Islet of Langerhans (tissue), 1 donor: ENCODE measurements around the gene DAP.
"Not testable (repeated sequence)": the region's sequence is repeated elsewhere in the genome, so short reads cannot be mapped to it uniquely, and the experiment has no call there.

ENCODE experiments used
- FAIRE-seq: peaks from one replicate; lab custom pipeline; 2011; peaks lifted over from hg19 to GRCh38; lab: Jason Lieb, UNC

Gene DAP

GRCh38 chr5:10734037-10734709, 26.9 kb downstream of the DAP start:
- FAIRE-seq: no peak

- FAIRE-seq: no peak
These were observed 27.6 kb downstream of the DAP start for GRCh38 chr5:10733426-10733825.

DNA sequence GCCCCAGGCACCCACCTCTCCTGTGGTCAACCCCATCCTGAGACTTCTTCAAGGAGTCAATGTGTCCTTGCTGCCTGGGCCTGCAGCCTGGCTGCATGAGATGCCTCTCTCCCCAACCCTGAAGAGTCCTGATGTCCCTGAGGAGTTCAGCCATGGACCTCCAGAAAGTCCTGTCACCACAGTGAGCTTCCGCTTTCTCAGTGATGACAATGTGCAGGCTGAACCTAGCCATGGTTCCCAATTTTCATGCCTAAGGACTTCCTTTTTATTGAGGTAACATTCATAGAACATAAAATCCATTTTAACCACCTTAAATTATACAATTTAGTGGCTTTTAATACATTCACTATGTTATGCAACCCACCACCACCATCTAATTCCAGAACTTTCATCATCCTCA, 29.1 kb downstream of the DAP start:
- no peak for FAIRE-seq

- FAIRE-seq: no peak
These were observed 31.0 kb downstream of the DAP start for GRCh38 chr5:10730043-10730351.

DNA sequence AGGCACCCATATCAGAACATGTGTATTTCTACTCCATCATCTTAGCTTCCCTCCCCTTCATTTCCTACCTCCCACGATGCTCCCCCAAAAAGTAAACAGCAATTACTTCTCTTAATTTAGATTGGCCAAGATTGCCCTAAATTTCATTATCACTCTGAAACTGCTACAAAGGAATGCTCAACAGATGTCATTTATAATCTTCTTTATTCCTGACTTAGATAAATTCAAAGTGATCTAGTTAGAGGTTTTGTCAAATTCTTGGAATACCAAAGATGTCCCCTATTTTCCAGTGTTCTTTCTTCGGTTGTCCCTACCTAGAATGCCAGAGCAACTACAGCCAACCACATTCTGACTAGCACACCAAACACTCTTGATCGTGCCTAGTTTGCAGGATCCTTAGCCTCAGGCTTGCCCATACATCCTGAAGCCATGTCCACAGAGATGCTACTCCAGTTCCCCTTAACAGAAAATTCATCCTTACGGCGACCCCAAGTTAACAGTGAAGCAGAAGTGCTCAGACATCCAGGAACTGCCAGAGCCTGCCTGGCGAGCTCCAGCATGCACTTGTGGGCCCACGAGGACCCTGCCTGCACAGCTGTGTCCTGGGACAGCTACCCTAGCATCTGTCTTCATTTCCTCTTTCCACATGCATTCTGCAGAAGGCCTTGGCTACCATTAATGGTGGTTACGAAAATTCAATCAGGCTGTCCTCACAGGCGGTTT, 31.6 kb downstream of the DAP start:
- FAIRE-seq: no peak

GRCh38 chr5:10728679-10729078, 32.4 kb downstream of the DAP start:
- FAIRE-seq: no peak

- FAIRE-seq: no peak
These were observed 33.2 kb downstream of the DAP start for GRCh38 chr5:10727861-10728260.

DNA sequence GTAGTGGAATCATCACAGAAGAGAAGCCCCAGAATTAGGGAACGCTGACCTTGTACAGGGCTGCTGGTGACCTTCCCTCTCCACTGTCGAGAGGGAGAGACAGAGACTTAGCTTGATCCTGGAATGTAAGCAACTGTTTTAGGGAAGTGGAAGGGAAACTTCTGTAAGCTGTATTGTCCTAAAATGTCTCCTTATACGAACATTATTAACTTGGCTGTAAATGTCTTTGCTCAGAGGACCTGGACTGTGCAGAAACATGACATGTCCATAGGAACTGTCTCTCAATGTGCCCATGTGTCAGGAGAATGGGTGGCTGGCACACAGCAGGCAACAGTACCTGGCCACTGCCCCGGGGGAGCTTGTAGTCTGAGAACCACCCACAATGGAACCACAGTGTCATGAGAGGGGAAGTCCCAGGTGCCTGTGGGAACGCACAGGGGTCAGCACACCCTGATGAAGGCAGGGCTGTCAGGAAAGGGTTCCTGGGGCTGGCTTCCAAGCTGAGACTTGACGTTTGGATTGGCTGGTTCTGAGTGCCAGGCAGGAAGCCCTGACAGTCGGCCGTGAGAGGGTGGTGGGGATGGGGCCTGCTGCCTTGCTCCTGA, 34.0 kb downstream of the DAP start:
- no peak for FAIRE-seq

DNA sequence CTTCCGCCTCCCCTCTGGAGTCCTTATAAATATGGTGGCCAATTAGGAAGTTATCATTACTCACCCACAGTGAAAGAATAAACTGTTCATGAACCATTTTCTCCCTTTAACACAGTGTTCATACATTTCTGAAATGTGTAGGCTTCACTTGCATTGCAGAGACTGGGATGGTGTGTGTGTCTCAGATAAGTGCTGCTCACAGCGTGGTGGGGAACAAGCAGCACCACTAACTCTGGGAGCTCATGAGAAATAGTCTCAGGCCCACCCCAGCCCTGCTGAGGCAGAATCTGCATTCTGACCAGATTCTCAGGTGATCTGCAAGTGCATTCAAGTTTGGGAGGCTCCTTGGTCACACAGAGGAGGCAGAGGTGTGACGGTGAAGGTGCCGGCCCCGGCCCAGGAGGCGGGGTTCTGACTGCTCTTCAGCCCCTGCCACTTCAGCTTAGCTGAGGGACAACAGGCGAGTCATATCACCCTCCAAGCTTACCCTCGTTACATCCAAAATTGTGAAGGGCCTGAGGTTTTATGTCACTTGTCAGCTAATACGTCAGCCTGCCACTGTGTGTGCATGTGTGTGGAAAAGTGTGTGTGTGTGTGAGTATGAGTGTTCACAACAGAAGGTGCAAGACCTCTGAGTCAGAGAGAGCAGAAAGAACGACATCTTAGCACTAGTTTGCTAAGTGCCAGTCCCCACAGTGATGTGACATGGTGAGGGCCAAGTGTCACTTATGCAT, 34.7 kb downstream of the DAP start:
- FAIRE-seq: no peak

DNA sequence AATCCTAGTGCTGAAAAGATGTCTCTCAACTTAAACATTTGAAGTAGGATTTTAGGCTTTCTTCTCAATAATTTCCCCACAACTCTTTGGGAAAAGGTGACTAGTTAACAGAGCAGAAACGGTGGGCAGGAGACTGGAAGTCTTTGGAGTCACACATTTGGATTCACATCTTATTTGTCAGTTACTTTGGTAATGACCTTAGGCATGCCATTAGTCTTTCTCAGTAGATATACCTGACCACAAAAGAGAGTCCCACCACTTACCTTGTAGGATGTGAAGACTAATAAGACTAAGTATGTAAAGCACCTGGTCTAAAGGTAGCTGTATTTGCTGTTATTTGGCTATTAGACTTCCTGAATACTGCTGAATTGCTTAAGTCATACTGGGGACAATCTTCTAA, 35.4 kb downstream of the DAP start:
- no peak for FAIRE-seq

GRCh38 chr5:10724781-10725507, 36.1 kb downstream of the DAP start:
- FAIRE-seq: peak; percentile 81

- no peak for FAIRE-seq
These were observed 37.5 kb downstream of the DAP start for GRCh38 chr5:10723514-10723913.

DNA sequence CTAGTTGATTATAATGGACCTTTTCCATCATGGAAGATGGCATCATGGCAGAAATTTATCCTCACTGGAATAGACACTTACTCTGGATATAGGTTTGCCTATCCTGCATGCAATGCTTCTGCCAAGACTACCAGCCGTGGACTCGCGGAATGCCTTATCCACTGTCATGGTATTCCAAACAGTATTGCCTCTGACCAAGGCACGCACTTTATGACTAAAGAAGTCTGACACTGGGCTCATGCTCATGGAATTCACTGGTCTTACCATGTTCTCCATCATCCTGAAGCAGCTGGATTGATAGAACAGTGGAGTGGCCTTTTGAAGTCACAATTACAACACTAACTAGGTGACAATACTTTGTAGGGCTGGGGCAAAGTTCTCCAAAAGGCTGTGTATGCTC, 40.3 kb downstream of the DAP start:
- not testable (repeated sequence) for FAIRE-seq

- FAIRE-seq: no peak
These were observed 41.1 kb downstream of the DAP start for GRCh38 chr5:10719965-10720364.

DNA sequence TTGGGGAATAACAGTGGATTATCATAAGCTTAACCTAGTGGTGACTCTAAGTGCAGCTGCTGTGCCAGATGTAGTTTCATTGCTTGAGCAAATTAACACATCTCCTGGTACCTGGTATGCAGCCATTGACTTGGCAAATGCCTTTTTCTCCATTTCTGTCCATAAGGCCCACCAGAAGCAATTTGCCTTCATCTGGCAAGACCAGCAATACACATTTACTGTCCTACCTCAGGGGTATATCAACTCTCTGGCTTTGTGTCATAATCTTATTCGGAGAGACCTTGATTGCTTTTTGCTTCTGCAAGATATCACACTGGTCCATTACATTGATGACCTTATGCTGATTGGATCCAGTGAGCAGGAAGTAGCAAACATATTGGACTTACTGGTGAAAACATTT, 42.4 kb downstream of the DAP start:
- FAIRE-seq: not testable (repeated sequence)

DNA sequence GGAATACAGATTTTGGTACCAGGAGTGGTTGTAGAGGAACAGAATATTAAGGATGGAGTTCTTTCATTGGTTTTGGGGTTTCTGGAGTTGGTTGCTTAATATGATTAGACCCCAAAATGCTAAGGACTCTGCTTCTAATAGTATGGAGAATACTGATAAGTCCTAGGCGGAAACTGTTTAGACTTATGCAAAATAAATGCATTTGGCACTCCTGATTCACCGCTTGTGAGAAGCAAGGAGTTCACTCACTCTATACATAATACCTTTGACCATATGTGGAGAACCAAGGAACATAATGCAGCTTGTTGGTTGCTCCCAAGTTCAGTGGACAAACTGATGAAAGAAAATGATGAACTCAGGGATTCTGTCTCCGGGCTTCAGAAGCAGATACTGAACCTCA, 44.2 kb downstream of the DAP start:
- FAIRE-seq: not testable (repeated sequence)

- no peak for FAIRE-seq
These were observed 45.3 kb downstream of the DAP start for GRCh38 chr5:10715605-10716290.

DNA sequence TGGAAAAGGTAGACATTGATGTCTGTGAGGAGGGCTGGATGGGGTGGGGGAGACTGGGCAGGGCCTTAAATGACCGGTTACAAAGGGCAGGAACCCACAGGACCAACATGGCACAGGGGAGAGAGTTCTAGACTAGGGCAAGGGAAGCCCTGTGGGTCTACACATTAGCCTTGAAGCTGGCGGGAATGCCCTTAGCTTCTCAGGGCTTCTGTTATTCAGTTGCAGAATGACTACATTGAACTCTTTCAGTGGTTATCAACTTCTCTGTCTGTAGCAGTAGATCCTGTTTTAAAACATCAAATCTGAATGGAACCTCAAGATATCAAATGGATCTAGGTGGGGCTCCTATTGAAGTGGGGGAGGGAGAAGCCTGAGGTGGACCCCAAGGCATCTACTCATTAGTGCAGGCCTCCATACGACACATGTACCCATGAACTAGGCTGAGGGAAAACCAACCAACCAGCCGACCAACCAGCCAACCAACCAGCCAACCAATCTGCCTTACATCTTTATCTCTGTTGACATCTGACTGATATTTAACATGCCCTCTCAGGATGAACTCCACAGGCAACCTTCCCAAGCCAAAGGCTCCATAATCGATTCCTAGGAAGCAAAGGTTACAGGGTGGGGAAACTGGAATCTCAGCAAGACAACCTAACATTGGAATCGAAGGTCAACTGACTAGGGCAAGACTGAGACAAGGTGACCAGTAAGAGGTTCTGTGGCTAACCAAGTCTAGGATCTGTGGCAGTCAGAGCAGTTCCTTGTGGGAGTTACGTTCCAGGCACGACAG, 48.3 kb downstream of the DAP start:
- no peak for FAIRE-seq

DNA sequence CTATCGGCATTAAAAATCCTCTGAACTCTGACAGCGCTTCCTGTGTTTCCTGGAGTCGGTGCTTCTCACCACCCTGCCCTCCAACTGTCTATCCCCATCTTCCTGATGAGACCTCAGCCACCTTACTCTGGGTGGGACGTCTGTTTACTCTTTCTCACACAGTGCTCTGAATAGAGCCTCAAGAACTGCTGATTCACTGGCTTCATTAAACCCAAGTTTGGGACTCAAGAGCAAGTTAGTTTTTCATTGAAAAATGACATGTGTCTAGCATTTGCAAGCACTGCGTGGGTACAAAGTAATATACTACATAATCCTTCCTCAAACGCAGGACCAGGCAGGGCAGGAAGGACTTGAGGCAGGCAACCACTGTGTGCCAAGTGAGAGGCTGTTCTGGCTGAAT, 49.5 kb downstream of the DAP start:
- no peak for FAIRE-seq

GRCh38 chr5:10710513-10711128, 50.4 kb downstream of the DAP start:
- no peak for FAIRE-seq

DNA sequence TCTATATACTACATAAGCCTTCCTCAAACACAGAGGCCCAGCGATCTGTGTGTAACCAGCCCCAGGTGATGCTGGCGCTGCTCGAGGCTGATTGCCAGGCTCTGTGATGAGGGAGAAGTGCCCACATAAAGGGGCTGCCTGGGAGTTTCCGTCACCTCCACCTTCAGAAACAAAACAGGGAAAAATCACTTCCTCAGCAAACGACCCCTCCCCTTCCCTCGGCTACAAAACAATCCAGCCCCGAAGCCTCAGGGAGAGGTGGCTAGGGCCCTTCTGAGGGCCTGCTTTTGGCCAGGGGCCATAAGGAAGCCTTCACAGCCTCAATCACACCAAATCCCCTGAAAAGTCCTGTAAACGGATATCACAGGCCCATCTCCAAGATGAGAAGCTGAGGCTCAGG, 51.1 kb downstream of the DAP start:
- FAIRE-seq: no peak
